ENCODE results near the gene ADCY10.

GRCh38 chr1:167808104-167808503, 105.8 kb downstream of the ADCY10 start:
- no peak for TF ChIP-seq CTCF (IDR thresholded peaks at IDR 0.05)
- no peak for TF ChIP-seq POLR2A (IDR thresholded peaks at IDR 0.05)

Data from Peyer's patch (tissue), 4 donors.